Dermis blood vessel endothelial cell (primary cell): ENCODE measurements around the gene NRM. TPM values are rescaled to one million over a fixed set of nuclear protein-coding genes. Genes with fewer than 3 reads are reported as not detected.
"Not testable (repeated sequence)": the region's sequence is repeated elsewhere in the genome, so short reads cannot be mapped to it uniquely, and the experiment has no call there.

Source experiments
- DNase-seq: peaks from one replicate; pipeline ENCODE4 v3.0.0; 2010
- total RNA-seq: library from RNA; depleted of rRNA; stranded (reverse); fragments of >200 nt; gene quantifications from 2 replicates; pipeline ENCODE4 v1.2.3, GENCODE V29; 2014

NRM gene
- total RNA-seq = 3.1 and 4.6 TPM in 2 replicates

DNA sequence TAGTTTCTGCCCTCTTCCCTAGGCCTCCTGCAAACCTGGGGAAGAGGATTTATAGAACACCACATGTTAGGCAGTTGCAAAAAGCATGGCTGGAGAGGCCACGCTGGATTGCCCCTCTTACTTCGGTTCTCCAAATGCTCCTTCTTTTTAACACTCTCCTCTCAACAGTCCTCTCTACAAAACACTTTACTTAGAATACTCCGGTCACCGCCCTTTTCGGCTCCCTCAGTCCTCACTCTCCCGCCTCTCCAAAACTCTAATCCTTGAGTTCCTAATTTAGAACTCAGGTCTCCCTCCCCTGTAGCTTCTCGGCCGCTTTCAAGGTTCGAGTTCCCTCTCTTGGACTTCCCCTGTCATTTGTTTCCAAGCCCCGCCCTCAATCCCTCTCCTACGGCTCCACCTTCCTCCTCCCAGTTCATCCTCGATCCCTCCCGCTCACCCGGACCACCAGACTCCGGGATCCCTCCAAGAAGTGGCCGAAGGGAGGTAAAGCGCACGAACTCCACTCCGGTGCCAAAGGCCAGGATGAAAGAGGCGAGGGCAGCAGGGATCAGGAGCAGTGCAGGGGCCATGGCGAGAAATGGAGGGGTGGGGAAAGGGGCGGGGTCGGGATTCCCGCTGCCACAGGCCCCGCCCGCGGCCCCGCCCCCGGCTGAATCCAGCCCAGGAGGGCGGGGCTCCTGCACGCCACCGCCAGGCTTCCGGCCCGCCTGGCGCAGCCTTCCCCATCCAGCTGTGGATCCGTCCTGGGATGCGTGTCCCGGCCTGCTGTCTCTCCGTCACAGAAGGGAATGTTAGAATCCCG, at the start of gene NRM:
Gene NRM, minus strand, starts transcription at position 582 of the 805 bp plus-strand sequence. Its CDS starts 10 bp downstream, at position 572.
- DNase-seq = peak; percentile 81

DNA sequence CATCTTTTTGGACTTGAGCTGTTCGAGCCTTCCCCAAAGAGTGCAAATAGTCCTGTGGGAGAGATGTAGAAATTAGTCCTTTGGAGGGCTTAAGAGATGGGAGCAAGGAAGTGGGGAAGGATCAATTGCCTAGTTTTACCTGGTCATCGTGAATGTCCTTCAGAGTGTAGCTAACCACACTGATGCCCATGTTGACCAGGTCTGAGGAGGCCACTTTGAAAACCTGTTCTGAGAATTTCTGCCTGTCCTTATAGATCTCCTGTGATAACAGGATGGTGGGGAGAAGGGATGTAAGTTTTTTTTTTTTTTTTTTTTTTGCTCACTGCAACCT, 49.7 kb upstream of the NRM start:
- no peak for DNase-seq

DNA sequence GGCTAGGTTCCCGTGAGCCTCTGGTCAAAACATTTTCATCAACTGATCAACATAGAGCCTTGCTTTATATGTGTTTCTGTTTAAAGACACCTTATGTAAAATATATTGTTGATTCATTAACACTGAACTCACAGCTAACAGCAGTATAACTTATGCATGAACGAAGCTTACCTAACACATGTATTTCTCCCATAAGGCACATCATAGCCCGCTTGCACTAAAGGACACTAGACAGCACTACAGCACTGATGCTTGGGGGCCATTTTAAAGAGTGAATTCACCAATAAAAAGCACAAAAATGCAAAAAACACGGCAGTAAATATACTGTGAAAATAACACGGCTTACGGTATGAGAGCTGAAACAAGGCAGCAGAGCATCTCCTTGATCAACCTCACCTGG, 47.7 kb upstream of the NRM start:
- DNase-seq = no peak

GRCh38 chr6:30735668-30736314, 45.0 kb upstream of the NRM start:
- DNase-seq = no peak

GRCh38 chr6:30732237-30732943, 41.6 kb upstream of the NRM start:
- no peak for DNase-seq

DNA sequence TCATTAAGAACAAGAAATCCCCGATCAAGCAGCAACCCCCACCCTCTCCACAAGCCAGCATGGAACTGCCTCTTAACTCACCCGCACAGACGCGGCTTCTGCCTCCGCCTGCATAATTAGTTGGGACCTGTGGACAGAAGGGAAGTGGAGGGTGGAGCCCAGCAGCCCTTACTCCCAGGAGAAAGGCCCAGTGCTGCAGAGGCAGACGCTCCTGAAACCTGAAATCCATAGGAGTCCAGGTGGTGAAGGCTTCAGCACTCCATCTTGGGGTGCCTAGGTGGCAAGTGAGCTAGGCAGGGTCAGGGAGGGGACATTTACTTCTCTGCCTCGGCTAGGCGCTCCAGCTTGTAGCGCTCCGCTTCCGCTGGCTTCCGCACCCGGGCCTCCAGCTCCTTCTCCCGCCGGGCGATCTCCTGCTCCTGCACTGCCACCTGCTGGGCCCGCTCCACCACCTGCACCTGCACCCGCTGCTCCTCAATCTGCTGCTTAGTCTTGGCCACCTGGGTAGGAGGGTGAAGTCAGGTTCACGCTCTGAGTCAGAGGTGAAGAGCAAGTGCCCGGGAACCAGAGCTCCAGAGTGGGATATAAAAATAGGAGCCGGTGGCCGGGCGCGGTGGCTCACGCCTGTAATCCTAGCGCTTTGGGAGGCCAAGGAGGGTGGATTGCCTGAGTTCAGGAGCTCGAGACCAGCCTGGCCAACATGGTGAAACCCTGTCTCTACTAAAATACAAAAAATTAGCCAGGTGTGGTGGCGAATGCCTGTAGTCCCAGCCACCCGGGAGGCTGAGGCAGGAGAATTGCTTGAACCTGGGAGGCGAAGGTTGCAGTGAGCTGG, 40.0 kb upstream of the NRM start:
- DNase-seq = peak; percentile 91

- DNase-seq = no peak
Observed at GRCh38 chr6:30727920-30728553, 37.3 kb upstream of the NRM start.

- no peak for DNase-seq
Observed at GRCh38 chr6:30726506-30727413, 36.0 kb upstream of the NRM start.

GRCh38 chr6:30725713-30726505, 35.1 kb upstream of the NRM start:
- DNase-seq = peak; percentile 23

DNA sequence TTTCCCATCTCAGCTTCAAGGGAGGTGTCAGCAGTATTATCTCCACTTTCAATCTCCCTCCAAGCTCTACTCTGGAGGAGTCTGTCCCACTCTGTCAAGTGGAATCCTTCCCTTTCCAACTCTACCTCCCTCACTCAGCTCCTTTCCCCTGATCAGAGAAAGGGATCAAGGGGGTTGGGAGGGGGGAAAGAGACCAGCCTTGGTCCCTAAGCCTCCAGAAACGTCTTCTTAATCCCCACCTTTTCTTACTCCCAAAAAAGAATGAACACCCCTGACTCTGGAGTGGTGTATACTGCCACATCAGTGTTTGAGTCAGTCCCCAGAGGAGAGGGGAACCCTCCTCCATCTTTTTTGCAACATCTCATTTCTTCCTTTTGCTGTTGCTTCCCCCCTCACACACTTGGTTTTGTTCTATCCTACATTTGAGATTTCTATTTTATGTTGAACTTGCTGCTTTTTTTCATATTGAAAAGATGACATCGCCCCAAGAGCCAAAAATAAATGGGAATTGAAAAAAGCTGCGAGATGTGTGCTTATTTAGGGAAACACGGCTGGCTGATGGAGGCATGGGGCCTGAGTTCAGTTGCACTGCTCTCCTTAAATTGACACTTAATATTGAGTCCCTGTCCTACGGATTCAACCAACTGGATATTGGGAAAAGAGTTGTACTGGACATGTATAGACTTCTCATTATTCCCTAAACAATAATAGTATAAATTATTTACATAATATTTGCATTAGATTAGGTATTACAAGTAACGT, 34.3 kb upstream of the NRM start:
- no peak for DNase-seq

DNA sequence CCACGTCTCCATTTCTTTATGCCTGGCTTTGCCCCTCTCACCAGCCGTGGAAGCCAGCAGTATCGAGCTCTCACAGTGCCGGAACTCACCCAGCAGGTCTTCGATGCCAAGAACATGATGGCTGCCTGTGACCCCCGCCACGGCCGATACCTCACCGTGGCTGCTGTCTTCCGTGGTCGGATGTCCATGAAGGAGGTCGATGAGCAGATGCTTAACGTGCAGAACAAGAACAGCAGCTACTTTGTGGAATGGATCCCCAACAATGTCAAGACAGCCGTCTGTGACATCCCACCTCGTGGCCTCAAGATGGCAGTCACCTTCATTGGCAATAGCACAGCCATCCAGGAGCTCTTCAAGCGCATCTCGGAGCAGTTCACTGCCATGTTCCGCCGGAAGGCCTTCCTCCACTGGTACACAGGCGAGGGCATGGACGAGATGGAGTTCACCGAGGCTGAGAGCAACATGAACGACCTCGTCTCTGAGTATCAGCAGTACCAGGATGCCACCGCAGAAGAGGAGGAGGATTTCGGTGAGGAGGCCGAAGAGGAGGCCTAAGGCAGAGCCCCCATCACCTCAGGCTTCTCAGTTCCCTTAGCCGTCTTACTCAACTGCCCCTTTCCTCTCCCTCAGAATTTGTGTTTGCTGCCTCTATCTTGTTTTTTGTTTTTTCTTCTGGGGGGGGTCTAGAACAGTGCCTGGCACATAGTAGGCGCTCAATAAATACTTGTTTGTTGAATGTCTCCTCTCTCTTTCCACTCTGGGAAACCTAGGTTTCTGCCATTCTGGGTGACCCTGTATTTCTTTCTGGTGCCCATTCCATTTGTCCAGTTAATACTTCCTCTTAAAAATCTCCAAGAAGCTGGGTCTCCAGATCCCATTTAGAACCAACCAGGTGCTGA, 33.3 kb upstream of the NRM start:
- peak; percentile 33 for DNase-seq

DNA sequence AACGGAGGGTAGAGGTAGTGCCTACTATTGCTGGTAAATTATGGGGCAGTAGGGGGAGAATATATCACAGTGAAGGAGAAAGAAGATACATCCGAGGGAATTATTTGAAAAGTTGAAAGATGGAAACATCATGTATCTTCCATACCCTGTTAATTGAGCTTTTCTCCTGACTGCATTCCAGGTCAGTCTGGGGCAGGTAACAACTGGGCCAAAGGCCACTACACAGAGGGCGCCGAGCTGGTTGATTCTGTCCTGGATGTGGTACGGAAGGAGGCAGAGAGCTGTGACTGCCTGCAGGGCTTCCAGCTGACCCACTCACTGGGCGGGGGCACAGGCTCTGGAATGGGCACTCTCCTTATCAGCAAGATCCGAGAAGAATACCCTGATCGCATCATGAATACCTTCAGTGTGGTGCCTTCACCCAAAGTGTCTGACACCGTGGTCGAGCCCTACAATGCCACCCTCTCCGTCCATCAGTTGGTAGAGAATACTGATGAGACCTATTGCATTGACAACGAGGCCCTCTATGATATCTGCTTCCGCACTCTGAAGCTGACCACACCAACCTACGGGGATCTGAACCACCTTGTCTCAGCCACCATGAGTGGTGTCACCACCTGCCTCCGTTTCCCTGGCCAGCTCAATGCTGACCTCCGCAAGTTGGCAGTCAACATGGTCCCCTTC, 32.5 kb upstream of the NRM start:
- DNase-seq = not testable (repeated sequence)

- DNase-seq = peak; percentile 88
Observed at GRCh38 chr6:30722280-30723112, 31.7 kb upstream of the NRM start.

- peak; percentile 16 for DNase-seq
Observed at GRCh38 chr6:30722025-30722279, 31.2 kb upstream of the NRM start.

GRCh38 chr6:30721198-30722024, 30.6 kb upstream of the NRM start:
- peak; percentile 94 for DNase-seq

- DNase-seq = peak; percentile 71
Observed at GRCh38 chr6:30720738-30721197, 30.0 kb upstream of the NRM start.
